ENCODE data around the gene XRCC1.

DNA sequence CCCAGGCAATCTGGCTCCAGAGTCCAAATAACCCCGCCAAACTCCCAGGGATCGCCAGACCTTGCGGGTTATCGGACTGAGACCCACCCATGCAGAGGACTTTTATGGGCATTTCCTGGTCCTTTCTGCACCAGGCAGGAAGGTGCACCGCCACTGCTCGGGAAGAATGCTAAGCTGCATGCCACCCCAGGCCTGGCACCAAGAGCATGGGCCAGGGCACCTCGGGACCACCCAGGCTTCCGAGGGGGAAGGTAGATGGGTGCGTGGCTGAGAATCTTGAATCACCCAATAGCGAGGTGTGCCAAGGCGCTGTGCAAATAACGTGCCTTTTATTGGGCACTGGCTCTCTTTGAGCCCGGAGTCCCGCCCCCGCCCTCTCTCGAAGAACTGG lies 42.8 kb downstream of the XRCC1 start:
- TF ChIP-seq EZH2 (IDR thresholded peaks at IDR 0.05; ENCODE audit: insufficient read depth, poor library complexity, severe bottlenecking), result no peak
- no peak for TF ChIP-seq EZH2phosphoT487 (IDR thresholded peaks at IDR 0.05; ENCODE audit: insufficient read depth, low read depth)
